ENCODE measurements around the gene OGFR. TPM values are rescaled to one million over a fixed set of nuclear protein-coding genes. Genes with fewer than 3 reads are reported as not detected.

OGFR gene
- total RNA-seq, 1 donor from 2014 or later = 96.5 TPM

DNA sequence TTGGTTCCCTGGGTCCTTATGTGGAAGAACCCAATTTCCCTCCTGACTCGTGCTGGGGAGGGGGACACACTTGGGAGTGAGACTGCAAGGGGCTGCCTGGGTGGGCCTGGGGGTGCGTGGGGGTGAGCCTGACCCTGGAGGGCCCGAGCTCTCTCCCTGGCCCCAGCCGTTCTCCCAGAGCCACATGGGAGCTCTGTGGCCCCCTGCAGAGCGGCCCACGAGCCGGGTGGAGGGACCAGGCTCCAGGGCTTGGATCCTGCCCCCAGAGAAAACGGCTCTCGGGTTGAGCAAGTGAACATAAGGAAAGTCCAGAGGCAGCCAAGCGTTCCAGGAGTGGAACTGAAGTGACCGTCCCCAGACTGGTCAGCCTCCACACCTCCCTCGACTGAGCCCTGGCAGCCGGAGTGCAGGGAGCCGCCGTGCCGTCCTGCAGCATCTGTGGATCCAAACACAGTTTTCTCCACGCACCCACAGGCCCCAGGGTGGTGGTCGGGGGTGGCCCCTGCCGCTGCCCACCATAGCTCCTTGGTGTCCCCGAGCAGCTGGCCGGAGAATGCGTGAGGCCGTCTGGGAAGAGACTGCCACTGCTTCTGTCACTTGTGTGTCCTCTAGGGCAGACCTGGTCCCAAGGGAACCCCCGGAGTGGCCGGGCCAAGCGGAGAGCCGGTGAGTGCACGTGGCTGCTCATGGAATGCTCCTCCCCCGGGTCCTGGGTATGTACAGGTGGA, 22.8 kb downstream of the OGFR start:
- Histone ChIP-seq H3K9ac (ENCODE audit: low read length) (no peak overlapping the region), H3K4me1 (ENCODE audit: insufficient read depth, low read length) (peaks cover 9% of the 10 kb centered on the region), H3K4me3 (ENCODE audit: insufficient read depth, low read depth, low read length) (no peak overlapping the region), H3K79me2 (ENCODE audit: insufficient read depth, low read length) (no peaks in the 10 kb centered on the region), H4K20me1 (ENCODE audit: insufficient read depth, low read length) (no peaks in the 10 kb centered on the region), H3K4me2 (ENCODE audit: low read length) (no peak overlapping the region), H3K27ac (ENCODE audit: low read depth, low read length) (no peak overlapping the region), H3K9me3 (ENCODE audit: insufficient read depth, low read depth, low read length) (no peaks in the 10 kb centered on the region), H2AFZ (ENCODE audit: low read depth, low read length) (no peak overlapping the region), H3K27me3 (ENCODE audit: insufficient read depth, low read length) (no peaks in the 10 kb centered on the region), H3K36me3 (ENCODE audit: insufficient read depth, low read length) (no peaks in the 10 kb centered on the region)
- TF ChIP-seq, protein P1, sequence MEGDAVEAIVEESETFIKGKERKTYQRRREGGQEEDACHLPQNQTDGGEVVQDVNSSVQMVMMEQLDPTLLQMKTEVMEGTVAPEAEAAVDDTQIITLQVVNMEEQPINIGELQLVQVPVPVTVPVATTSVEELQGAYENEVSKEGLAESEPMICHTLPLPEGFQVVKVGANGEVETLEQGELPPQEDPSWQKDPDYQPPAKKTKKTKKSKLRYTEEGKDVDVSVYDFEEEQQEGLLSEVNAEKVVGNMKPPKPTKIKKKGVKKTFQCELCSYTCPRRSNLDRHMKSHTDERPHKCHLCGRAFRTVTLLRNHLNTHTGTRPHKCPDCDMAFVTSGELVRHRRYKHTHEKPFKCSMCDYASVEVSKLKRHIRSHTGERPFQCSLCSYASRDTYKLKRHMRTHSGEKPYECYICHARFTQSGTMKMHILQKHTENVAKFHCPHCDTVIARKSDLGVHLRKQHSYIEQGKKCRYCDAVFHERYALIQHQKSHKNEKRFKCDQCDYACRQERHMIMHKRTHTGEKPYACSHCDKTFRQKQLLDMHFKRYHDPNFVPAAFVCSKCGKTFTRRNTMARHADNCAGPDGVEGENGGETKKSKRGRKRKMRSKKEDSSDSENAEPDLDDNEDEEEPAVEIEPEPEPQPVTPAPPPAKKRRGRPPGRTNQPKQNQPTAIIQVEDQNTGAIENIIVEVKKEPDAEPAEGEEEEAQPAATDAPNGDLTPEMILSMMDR (IDR thresholded peaks at IDR 0.05; ENCODE audit: insufficient read depth, low read depth, low read length) = no peak
- no peak for TF ChIP-seq EZH2 (IDR thresholded peaks at IDR 0.05; ENCODE audit: insufficient read depth, low read length)
- H3K27ac Mint-ChIP-seq (ENCODE audit: unreplicated experiment) = no peak overlapping the region
- no peaks in the 10 kb centered on the region for H3K9me3 Mint-ChIP-seq (ENCODE audit: unreplicated experiment)
- no peaks in the 10 kb centered on the region for H3K27me3 Mint-ChIP-seq (ENCODE audit: low read depth, unreplicated experiment)
- H3K4me1 Mint-ChIP-seq (ENCODE audit: low read depth, unreplicated experiment) = peaks cover 9% of the 10 kb centered on the region
- DNase-seq (ENCODE audit: low read depth) = no peak
- peaks cover 2% of the 10 kb centered on the region for H3K36me3 Mint-ChIP-seq (ENCODE audit: low read depth, unreplicated experiment)
- H3K4me3 Mint-ChIP-seq (ENCODE audit: unreplicated experiment) = no peak overlapping the region
- FAIRE-seq = no peak

DNA sequence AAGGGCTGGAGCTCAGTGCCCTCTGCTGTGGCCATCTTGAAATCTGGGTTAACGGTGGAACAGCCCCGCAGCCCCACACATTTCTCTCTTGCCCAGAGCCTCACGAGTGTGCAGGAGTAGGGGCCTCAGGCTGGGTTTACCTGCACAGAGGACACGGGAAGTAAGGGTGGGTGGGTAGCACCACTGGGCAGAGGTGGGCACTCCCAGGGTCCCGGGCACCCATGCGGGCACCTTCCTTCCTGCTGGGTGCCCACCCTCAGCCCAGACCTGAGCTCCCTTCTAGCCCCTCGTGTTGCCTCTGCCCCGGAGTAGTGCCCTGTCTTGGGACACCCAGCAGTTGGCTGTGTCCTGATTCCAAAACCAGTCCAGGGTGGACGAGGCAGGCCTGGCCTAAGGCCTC, 23.4 kb downstream of the OGFR start:
- Histone ChIP-seq H3K4me1 (ENCODE audit: insufficient read depth, low read length) (peaks cover 9% of the 10 kb centered on the region), H3K36me3 (ENCODE audit: insufficient read depth, low read length) (no peaks in the 10 kb centered on the region), H3K9ac (ENCODE audit: low read length) (no peak overlapping the region), H2AFZ (ENCODE audit: low read depth, low read length) (no peak overlapping the region), H3K27ac (ENCODE audit: low read depth, low read length) (no peak overlapping the region), H3K27me3 (ENCODE audit: insufficient read depth, low read length) (no peaks in the 10 kb centered on the region), H4K20me1 (ENCODE audit: insufficient read depth, low read length) (no peaks in the 10 kb centered on the region), H3K79me2 (ENCODE audit: insufficient read depth, low read length) (no peaks in the 10 kb centered on the region), H3K9me3 (ENCODE audit: insufficient read depth, low read depth, low read length) (no peaks in the 10 kb centered on the region), H3K4me3 (ENCODE audit: insufficient read depth, low read depth, low read length) (no peak overlapping the region), H3K4me2 (ENCODE audit: low read length) (no peak overlapping the region)
- Mint-ChIP-seq H3K9me3 (ENCODE audit: unreplicated experiment) (no peaks in the 10 kb centered on the region), H3K27ac (ENCODE audit: unreplicated experiment) (no peak overlapping the region), H3K36me3 (ENCODE audit: low read depth, unreplicated experiment) (peaks cover 2% of the 10 kb centered on the region), H3K4me3 (ENCODE audit: unreplicated experiment) (no peak overlapping the region), H3K4me1 (ENCODE audit: low read depth, unreplicated experiment) (peaks cover 6% of the 10 kb centered on the region), H3K27me3 (ENCODE audit: low read depth, unreplicated experiment) (no peaks in the 10 kb centered on the region)
- DNase-seq (ENCODE audit: low read depth) (no peak), FAIRE-seq (no peak)
- TF ChIP-seq, protein P1 (IDR thresholded peaks at IDR 0.05; ENCODE audit: insufficient read depth, low read depth, low read length) = no peak
- no peak for TF ChIP-seq EZH2 (IDR thresholded peaks at IDR 0.05; ENCODE audit: insufficient read depth, low read length)

DNA sequence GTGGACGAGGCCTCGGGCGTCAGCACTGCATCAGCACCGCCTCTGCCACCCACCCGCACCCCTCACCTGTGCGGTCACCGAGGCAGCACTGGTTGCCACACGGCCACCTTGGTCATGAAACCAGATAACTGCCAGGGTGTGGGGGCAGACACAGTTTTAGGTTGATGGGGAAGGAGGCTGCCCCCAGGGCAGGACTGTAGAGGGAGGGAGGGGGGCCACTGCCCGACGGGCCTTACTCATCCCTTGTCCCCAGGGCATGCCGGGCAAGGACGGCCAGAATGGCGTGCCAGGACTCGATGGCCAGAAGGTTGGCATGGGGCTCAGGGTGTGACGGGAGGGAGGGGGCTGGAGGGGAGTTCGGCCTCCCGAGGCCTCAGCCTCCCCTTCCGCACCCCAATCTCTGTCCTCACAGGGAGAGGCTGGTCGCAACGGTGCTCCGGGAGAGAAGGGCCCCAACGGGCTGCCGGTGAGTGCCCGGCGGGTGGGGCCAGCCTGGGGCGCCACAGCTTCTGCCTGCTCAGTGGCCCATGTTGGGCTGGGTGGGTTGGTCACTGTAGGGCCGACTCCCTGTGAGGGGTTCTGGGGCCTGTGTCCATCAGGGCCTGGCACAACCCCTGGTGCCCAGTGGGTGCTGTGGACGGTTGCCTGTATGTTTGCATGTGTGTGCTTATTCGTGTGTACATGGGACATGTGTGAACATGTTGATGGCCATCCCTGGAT, 24.0 kb downstream of the OGFR start:
- no peaks in the 10 kb centered on the region for H4K20me1 ChIP-seq (ENCODE audit: insufficient read depth, low read length)
- Mint-ChIP-seq H3K27ac (ENCODE audit: unreplicated experiment) (no peak overlapping the region), H3K27me3 (ENCODE audit: low read depth, unreplicated experiment) (no peaks in the 10 kb centered on the region), H3K9me3 (ENCODE audit: unreplicated experiment) (no peaks in the 10 kb centered on the region), H3K4me3 (ENCODE audit: unreplicated experiment) (no peak overlapping the region), H3K4me1 (ENCODE audit: low read depth, unreplicated experiment) (peaks cover 5% of the 10 kb centered on the region), H3K36me3 (ENCODE audit: low read depth, unreplicated experiment) (peaks cover 2% of the 10 kb centered on the region)
- no peaks in the 10 kb centered on the region for H3K79me2 ChIP-seq (ENCODE audit: insufficient read depth, low read length)
- H3K4me1 ChIP-seq (ENCODE audit: insufficient read depth, low read length) = peaks cover 6% of the 10 kb centered on the region
- no peak for FAIRE-seq
- H2AFZ ChIP-seq (ENCODE audit: low read depth, low read length) = no peak overlapping the region
- DNase-seq (ENCODE audit: low read depth) = no peak
- no peak overlapping the region for H3K4me2 ChIP-seq (ENCODE audit: low read length)
- H3K27me3 ChIP-seq (ENCODE audit: insufficient read depth, low read length) = no peaks in the 10 kb centered on the region
- H3K4me3 ChIP-seq (ENCODE audit: insufficient read depth, low read depth, low read length) = no peak overlapping the region
- no peak for TF ChIP-seq EZH2 (IDR thresholded peaks at IDR 0.05; ENCODE audit: insufficient read depth, low read length)
- TF ChIP-seq, protein P1 (IDR thresholded peaks at IDR 0.05; ENCODE audit: insufficient read depth, low read depth, low read length) = no peak
- no peak overlapping the region for H3K27ac ChIP-seq (ENCODE audit: low read depth, low read length)
- no peaks in the 10 kb centered on the region for H3K9me3 ChIP-seq (ENCODE audit: insufficient read depth, low read depth, low read length)
- H3K9ac ChIP-seq (ENCODE audit: low read length) = no peak overlapping the region
- no peaks in the 10 kb centered on the region for H3K36me3 ChIP-seq (ENCODE audit: insufficient read depth, low read length)

Measured in astrocyte (in vitro differentiated cells and primary cell).